HepG2 (cell line): Measurements from ENCODE around the gene MAS1L. TPM values are rescaled to one million over a fixed set of nuclear protein-coding genes. Genes with fewer than 3 reads are reported as not detected.

Source experiments
- HOXA3 ChIP-seq: sonication (generic); formaldehyde crosslinking; IDR thresholded peaks from 2 replicates; pipeline ENCODE4 v1.5.0; 2020; ENCODE audit warnings: missing genetic modification reagents
- KLF12 ChIP-seq: sonication (generic); formaldehyde crosslinking; IDR thresholded peaks from 2 replicates; pipeline ENCODE4 v1.4.0; 2020; ENCODE audit warnings: missing genetic modification reagents, borderline replicate concordance
- PHF20 ChIP-seq: sonication (generic); formaldehyde crosslinking; IDR thresholded peaks from 2 replicates; pipeline ENCODE4 v1.5.0; 2020; ENCODE audit warnings: mild to moderate bottlenecking, missing genetic modification reagents
- ZNF337 ChIP-seq: sonication (generic); formaldehyde crosslinking; IDR thresholded peaks from 2 replicates; pipeline ENCODE4 v1.5.1; 2020; ENCODE audit warnings: missing genetic modification reagents, low read depth, mild to moderate bottlenecking, borderline replicate concordance
- ZNF441 ChIP-seq: sonication (generic); formaldehyde crosslinking; IDR thresholded peaks from 2 replicates; pipeline ENCODE4 v1.7.0; 2021; ENCODE audit warnings: missing genetic modification reagents, borderline replicate concordance
- polyA plus RNA-seq, 8 experiments: library from polyadenylated mRNA; depleted of rRNA in 3 of 8; stranded (reverse) in 7 of 8; unstranded in 1 of 8; fragments of >200 nt; fragmentation: Illumina TruSeq in 4 of 8; extraction: Trizol in 4 of 8; gene quantifications; 2 replicates each; pipeline versions ENCODE4 v1.2.1 to v1.2.3, GENCODE V29; 2011 to 2016; ENCODE audit warnings: low read depth in 4 of 8, missing spikeins in 1 of 8, mixed read lengths in 1 of 8; ENCODE audit not compliant: insufficient read depth in 1 of 8
- total RNA-seq, 5 experiments: library from RNA; depleted of rRNA; stranded (reverse); fragments of >200 nt; fragmentation: Illumina TruSeq; extraction: Trizol; gene quantifications; 2 replicates each; pipeline ENCODE4 v1.2.3, GENCODE V29; 2016; ENCODE audit warnings: low read depth in 1 of 5
- TF ChIP-seq, protein P1 (sequence below): sonication (generic); formaldehyde crosslinking; IDR thresholded peaks from 2 replicates; pipeline ENCODE4 v1.4.0; 2020; ENCODE audit warnings: missing genetic modification reagents, mild to moderate bottlenecking, borderline replicate concordance
- TF ChIP-seq, protein P2 (sequence below): sonication (generic); IDR thresholded peaks from 2 replicates; pipeline ENCODE4 v1.6.1; 2016; ENCODE audit warnings: low read depth, borderline replicate concordance
- TF ChIP-seq, protein P3 (sequence below): sonication (generic); formaldehyde crosslinking; IDR thresholded peaks from 2 replicates; pipeline ENCODE4 v1.9.0; 2021; ENCODE audit warnings: missing genetic modification reagents, borderline replicate concordance
- TF ChIP-seq, protein P4 (sequence below): sonication (generic); formaldehyde crosslinking; IDR thresholded peaks from 2 replicates; pipeline ENCODE4 v1.5.0; 2020; ENCODE audit warnings: missing genetic modification reagents
- TF ChIP-seq, protein P5 (sequence below): sonication (generic); formaldehyde crosslinking; IDR thresholded peaks from 2 replicates; pipeline ENCODE4 v1.5.1; 2020; ENCODE audit warnings: missing genetic modification reagents, mild to moderate bottlenecking, borderline replicate concordance

The MAS1L gene
- total and polyA plus RNA-seq, 2 of the 13 experiments (the other 11 are each of a cell fraction or from before 2014, with no cell fraction given): not detected

DNA sequence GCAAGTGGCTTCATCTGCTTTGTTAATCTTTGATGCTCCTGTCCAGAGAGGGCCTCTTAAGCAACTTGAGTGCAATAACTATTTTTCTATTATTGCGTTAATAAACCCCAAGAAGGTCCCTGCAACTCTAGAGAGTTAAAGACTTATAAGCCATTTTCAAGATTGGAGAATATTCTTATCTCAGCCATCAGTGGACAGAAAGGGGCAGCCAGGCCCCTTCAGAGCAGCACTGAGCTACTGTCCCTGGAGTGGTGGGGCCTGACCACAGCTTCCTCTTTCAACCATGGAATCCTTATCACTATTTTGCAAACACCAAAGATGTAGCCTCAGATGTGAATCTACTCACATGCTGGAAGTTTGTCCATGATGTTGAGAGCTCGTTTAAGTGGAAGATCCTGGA lies 2.8 kb upstream of the MAS1L start (continued):
- TF ChIP-seq, protein P1, sequence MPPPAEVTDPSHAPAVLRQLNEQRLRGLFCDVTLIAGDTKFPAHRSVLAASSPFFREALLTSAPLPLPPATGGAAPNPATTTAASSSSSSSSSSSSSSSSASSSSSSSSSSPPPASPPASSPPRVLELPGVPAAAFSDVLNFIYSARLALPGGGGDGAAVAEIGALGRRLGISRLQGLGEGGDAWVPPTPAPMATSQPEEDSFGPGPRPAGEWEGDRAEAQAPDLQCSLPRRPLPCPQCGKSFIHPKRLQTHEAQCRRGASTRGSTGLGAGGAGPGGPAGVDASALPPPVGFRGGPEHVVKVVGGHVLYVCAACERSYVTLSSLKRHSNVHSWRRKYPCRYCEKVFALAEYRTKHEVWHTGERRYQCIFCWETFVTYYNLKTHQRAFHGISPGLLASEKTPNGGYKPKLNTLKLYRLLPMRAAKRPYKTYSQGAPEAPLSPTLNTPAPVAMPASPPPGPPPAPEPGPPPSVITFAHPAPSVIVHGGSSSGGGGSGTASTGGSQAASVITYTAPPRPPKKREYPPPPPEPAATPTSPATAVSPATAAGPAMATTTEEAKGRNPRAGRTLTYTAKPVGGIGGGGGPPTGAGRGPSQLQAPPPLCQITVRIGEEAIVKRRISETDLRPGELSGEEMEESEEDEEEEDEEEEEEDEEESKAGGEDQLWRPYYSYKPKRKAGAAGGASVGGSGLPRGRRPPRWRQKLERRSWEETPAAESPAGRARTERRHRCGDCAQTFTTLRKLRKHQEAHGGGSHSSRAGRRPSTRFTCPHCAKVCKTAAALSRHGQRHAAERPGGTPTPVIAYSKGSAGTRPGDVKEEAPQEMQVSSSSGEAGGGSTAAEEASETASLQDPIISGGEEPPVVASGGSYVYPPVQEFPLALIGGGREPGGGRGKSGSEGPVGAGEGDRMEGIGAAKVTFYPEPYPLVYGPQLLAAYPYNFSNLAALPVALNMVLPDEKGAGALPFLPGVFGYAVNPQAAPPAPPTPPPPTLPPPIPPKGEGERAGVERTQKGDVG: no peak
- TF ChIP-seq PHF20 (CRISPR knock-in tag) (no peak), KLF12 (CRISPR knock-in tag) (no peak), HOXA3 (CRISPR knock-in tag) (no peak), ZNF337 (no peak), ZNF441 (CRISPR knock-in tag) (no peak)
- TF ChIP-seq, protein P2, sequence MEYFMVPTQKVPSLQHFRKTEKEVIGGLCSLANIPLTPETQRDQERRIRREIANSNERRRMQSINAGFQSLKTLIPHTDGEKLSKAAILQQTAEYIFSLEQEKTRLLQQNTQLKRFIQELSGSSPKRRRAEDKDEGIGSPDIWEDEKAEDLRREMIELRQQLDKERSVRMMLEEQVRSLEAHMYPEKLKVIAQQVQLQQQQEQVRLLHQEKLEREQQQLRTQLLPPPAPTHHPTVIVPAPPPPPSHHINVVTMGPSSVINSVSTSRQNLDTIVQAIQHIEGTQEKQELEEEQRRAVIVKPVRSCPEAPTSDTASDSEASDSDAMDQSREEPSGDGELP: no peak
- TF ChIP-seq, protein P3, sequence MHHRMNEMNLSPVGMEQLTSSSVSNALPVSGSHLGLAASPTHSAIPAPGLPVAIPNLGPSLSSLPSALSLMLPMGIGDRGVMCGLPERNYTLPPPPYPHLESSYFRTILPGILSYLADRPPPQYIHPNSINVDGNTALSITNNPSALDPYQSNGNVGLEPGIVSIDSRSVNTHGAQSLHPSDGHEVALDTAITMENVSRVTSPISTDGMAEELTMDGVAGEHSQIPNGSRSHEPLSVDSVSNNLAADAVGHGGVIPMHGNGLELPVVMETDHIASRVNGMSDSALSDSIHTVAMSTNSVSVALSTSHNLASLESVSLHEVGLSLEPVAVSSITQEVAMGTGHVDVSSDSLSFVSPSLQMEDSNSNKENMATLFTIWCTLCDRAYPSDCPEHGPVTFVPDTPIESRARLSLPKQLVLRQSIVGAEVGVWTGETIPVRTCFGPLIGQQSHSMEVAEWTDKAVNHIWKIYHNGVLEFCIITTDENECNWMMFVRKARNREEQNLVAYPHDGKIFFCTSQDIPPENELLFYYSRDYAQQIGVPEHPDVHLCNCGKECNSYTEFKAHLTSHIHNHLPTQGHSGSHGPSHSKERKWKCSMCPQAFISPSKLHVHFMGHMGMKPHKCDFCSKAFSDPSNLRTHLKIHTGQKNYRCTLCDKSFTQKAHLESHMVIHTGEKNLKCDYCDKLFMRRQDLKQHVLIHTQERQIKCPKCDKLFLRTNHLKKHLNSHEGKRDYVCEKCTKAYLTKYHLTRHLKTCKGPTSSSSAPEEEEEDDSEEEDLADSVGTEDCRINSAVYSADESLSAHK (CRISPR knock-in tag): no peak
- TF ChIP-seq, protein P4, sequence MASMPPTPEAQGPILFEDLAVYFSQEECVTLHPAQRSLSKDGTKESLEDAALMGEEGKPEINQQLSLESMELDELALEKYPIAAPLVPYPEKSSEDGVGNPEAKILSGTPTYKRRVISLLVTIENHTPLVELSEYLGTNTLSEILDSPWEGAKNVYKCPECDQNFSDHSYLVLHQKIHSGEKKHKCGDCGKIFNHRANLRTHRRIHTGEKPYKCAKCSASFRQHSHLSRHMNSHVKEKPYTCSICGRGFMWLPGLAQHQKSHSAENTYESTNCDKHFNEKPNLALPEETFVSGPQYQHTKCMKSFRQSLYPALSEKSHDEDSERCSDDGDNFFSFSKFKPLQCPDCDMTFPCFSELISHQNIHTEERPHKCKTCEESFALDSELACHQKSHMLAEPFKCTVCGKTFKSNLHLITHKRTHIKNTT (CRISPR knock-in tag): no peak
- TF ChIP-seq, protein P5, sequence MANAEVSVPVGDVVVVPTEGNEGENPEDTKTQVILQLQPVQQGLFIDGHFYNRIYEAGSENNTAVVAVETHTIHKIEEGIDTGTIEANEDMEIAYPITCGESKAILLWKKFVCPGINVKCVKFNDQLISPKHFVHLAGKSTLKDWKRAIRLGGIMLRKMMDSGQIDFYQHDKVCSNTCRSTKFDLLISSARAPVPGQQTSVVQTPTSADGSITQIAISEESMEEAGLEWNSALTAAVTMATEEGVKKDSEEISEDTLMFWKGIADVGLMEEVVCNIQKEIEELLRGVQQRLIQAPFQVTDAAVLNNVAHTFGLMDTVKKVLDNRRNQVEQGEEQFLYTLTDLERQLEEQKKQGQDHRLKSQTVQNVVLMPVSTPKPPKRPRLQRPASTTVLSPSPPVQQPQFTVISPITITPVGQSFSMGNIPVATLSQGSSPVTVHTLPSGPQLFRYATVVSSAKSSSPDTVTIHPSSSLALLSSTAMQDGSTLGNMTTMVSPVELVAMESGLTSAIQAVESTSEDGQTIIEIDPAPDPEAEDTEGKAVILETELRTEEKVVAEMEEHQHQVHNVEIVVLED: no peak
